ENCODE measurements around the gene CISD1.

GRCh38 chr10:58311026-58311425, 42.1 kb downstream of the CISD1 start:
- TF ChIP-seq POLR2A (IDR thresholded peaks at IDR 0.05) = no peak
- no peak for TF ChIP-seq CTCF (IDR thresholded peaks at IDR 0.05)
- TF ChIP-seq POLR2AphosphoS5 (IDR thresholded peaks at IDR 0.05) = no peak
- TF ChIP-seq EP300 (IDR thresholded peaks at IDR 0.05; ENCODE audit: low read depth) = no peak

Measured in transverse colon (tissue), 4 donors.